Mesendoderm (in vitro differentiated cells): ENCODE results near the gene OGFR.

Experiments
- DNase-seq: peaks from one replicate; pipeline ENCODE4 v3.0.0; 2013
- H2AK5ac ChIP-seq: 2 replicates; pipeline ENCODE4 v1.6.1; 2013; ENCODE audit warnings: low read length, inconsistent platforms
- H2BK120ac ChIP-seq: 2 replicates; pipeline ENCODE4 v1.6.1; 2013; ENCODE audit warnings: low read depth, mild to moderate bottlenecking, low read length, moderate library complexity, mixed read lengths
- H2BK15ac ChIP-seq: replicated peaks from 2 replicates; pipeline ENCODE4 v1.6.1; 2013; ENCODE audit warnings: low read depth, mild to moderate bottlenecking, moderate library complexity
- H2BK5ac ChIP-seq: 2 replicates; pipeline ENCODE4 v1.6.1; 2013; ENCODE audit warnings: low read length, inconsistent platforms
- H3K18ac ChIP-seq: 2 replicates; pipeline ENCODE4 v1.6.1; 2013; ENCODE audit warnings: mild to moderate bottlenecking, low read length, mixed read lengths
- H3K23ac ChIP-seq: one replicate; pipeline ENCODE4 v1.6.1; 2013; ENCODE audit warnings: low read length
- H3K27ac ChIP-seq: 2 replicates; pipeline ENCODE4 v1.5.1; 2013; ENCODE audit warnings: low read depth, mild to moderate bottlenecking, inconsistent platforms, low read length, moderate library complexity
- H3K27me3 ChIP-seq: 2 replicates; pipeline ENCODE4 v1.6.1; 2013; ENCODE audit warnings: low read length, control low read depth, mild to moderate bottlenecking, inconsistent platforms; ENCODE audit not compliant: insufficient read depth, poor library complexity
- H3K36me3 ChIP-seq: 2 replicates; pipeline ENCODE4 v1.6.1; 2013; ENCODE audit warnings: low read length, inconsistent platforms; ENCODE audit not compliant: control insufficient read depth, insufficient read depth
- H3K4ac ChIP-seq: one replicate; pipeline ENCODE4 v1.6.1; 2013; ENCODE audit warnings: low read depth, mild to moderate bottlenecking, low read length, moderate library complexity
- H3K4me1 ChIP-seq: 2 replicates; pipeline ENCODE4 v1.6.1; 2013; ENCODE audit warnings: low read depth, low read length, inconsistent platforms; ENCODE audit not compliant: control insufficient read depth
- H3K4me2 ChIP-seq: 2 replicates; pipeline ENCODE4 v1.6.1; 2013; ENCODE audit warnings: low read length
- H3K4me3 ChIP-seq: 2 replicates; pipeline ENCODE4 v1.5.1; 2013; ENCODE audit warnings: mild to moderate bottlenecking, low read length
- H3K56ac ChIP-seq: one replicate; pipeline ENCODE4 v1.6.1; 2013; ENCODE audit warnings: low read length
- H3K79me1 ChIP-seq: 2 replicates; pipeline ENCODE4 v1.6.1; 2013; ENCODE audit warnings: low read length, inconsistent platforms
- H3K79me2 ChIP-seq: 2 replicates; pipeline ENCODE4 v1.6.1; 2013; ENCODE audit warnings: mild to moderate bottlenecking, low read length; ENCODE audit not compliant: control insufficient read depth, insufficient read depth
- H3K9ac ChIP-seq: 2 replicates; pipeline ENCODE4 v1.6.1; 2013; ENCODE audit warnings: low read length, inconsistent platforms
- H4K5ac ChIP-seq: one replicate; pipeline ENCODE4 v1.6.1; 2013; ENCODE audit warnings: low read length
- H4K8ac ChIP-seq: one replicate; pipeline ENCODE4 v1.6.1; 2013; ENCODE audit warnings: low read depth, mild to moderate bottlenecking, control low read depth, low read length, moderate library complexity
- WGBS: extraction: QIAGEN DNeasy Blood & Tissue Kit; methylation state at CpG from one replicate; pipeline ENCODE4 v1.1.7; 2013; ENCODE audit warnings: low lambda C conversion rate, missing lambda C conversion rate; ENCODE audit not compliant: insufficient coverage; ENCODE audit errors: extremely low coverage; 5-methylcytosine and 5-hydroxymethylcytosine counted together

Gene OGFR

DNA sequence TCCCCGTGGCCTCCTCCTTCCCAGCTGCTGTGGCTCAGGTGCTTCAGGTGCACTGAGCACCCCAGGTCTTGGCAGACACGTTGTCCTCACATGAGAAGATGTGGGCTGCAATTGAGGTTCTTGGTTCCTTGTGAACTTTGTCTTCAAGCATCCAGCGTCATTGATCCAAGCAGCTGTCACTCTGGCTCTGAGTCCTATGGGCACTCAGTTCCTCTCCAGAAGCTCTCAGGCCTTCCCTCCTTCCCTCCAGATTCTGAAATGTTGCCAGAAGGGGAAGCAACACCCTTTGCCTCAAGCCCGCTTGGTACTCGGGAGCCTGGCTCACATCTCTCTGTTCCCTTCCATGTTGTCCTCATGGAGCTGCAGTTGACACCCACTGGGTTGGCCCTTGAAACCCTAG is 16.8 kb upstream of the OGFR start:
- Histone ChIP-seq H3K4me1 (no peaks in the 10 kb centered on the region), H2AK5ac (no peak overlapping the region), H2BK5ac (no peak overlapping the region), H3K36me3 (no peaks in the 10 kb centered on the region), H3K56ac (no peak overlapping the region), H2BK120ac (no peak overlapping the region), H3K9ac (no peak overlapping the region), H3K79me2 (no peaks in the 10 kb centered on the region), H3K18ac (no peak overlapping the region), H3K4me3 (no peak overlapping the region), H2BK15ac (no peak overlapping the region), H3K23ac (no peak overlapping the region), H3K27me3 (no peaks in the 10 kb centered on the region), H3K27ac (no peak overlapping the region), H3K79me1 (no peaks in the 10 kb centered on the region), H3K4ac (no peak overlapping the region), H3K4me2 (no peak overlapping the region), H4K5ac (no peak overlapping the region), H4K8ac (no peak overlapping the region)
- no CpG with 5 or more reads among the region's 5 CpGs for WGBS
- no peak for DNase-seq

GRCh38 chr20:62788607-62789006 is 16.0 kb upstream of the OGFR start:
- Histone ChIP-seq H3K18ac (no peak overlapping the region), H2BK15ac (no peak overlapping the region), H4K5ac (no peak overlapping the region), H3K27me3 (no peaks in the 10 kb centered on the region), H3K36me3 (no peaks in the 10 kb centered on the region), H2BK5ac (no peak overlapping the region), H3K23ac (no peak overlapping the region), H3K79me2 (no peaks in the 10 kb centered on the region), H3K9ac (no peak overlapping the region), H4K8ac (no peak overlapping the region), H2BK120ac (no peak overlapping the region), H2AK5ac (no peak overlapping the region), H3K4me2 (no peak overlapping the region), H3K4me1 (no peaks in the 10 kb centered on the region), H3K79me1 (no peaks in the 10 kb centered on the region), H3K4me3 (no peak overlapping the region), H3K27ac (no peak overlapping the region), H3K4ac (no peak overlapping the region), H3K56ac (no peak overlapping the region)
- no CpG with 5 or more reads among the region's 15 CpGs for WGBS
- DNase-seq, result no peak

GRCh38 chr20:62790075-62790474 is 14.6 kb upstream of the OGFR start:
- no CpG with 5 or more reads among the region's 12 CpGs for WGBS
- no peak overlapping the region for H2BK120ac ChIP-seq
- no peak overlapping the region for H4K8ac ChIP-seq
- no peak overlapping the region for H3K56ac ChIP-seq
- no peak overlapping the region for H3K9ac ChIP-seq
- no peaks in the 10 kb centered on the region for H3K36me3 ChIP-seq
- no peaks in the 10 kb centered on the region for H3K27me3 ChIP-seq
- H3K18ac ChIP-seq, result no peak overlapping the region
- no peak overlapping the region for H2BK15ac ChIP-seq
- DNase-seq, result no peak
- no peak overlapping the region for H2AK5ac ChIP-seq
- H3K4me3 ChIP-seq, result no peak overlapping the region
- H3K4me1 ChIP-seq, result peaks cover 2% of the 10 kb centered on the region
- no peak overlapping the region for H3K23ac ChIP-seq
- no peak overlapping the region for H3K4ac ChIP-seq
- no peak overlapping the region for H3K27ac ChIP-seq
- no peaks in the 10 kb centered on the region for H3K79me1 ChIP-seq
- H3K79me2 ChIP-seq, result no peaks in the 10 kb centered on the region
- no peak overlapping the region for H4K5ac ChIP-seq
- H2BK5ac ChIP-seq, result no peak overlapping the region
- H3K4me2 ChIP-seq, result no peak overlapping the region

DNA sequence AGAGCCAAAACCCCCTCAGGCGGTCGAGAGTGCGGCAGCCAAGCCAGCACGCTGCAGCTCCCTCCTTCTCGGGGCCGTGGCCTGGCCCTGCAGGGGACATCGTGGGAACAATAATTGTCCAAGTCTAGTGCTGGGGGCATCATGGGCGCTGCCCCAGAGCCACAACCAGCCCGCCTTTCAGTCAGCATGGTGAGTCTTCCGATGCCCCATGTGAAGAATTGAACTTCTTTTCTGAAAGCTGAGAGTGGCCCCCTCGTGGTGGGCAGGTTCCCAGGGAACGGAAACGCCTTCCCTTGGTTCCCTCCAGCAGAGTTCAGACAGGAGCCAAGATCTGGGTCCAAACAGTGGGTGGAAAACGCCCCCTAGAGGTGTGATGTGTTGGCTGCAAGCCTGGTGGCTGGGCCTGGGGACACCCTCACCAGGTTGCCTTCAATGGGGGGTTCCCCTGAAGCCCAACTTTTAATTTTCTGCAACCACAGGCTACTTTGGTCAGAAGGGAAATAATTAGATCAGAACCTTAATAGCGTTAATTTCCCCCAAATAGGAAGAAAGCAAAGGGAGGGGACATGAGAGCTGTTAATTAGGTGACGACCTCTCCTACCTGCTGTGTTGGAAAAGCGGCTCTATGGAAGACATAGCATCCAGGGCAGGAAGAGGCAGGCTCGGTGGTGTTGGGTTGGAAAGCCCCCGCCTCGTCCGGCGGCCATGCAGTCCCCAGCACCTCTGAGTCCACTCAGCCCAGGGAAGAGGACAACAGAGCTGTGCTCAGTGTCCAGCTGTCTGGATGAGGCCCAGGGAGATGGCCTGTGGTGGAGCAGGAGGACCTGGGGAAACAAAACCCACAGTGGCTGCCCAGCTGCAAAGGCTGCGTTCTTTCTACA is 13.1 kb upstream of the OGFR start:
- H2BK15ac ChIP-seq, result no peak overlapping the region
- no peak overlapping the region for H2BK5ac ChIP-seq
- H4K5ac ChIP-seq, result no peak overlapping the region
- H3K23ac ChIP-seq, result no peak overlapping the region
- no peak overlapping the region for H2AK5ac ChIP-seq
- H3K4me3 ChIP-seq, result no peak overlapping the region
- no peak overlapping the region for H3K18ac ChIP-seq
- peak overlapping the region; percentile 36 for H3K4me2 ChIP-seq
- peak; percentile 95 for DNase-seq
- H3K4ac ChIP-seq, result no peak overlapping the region
- H3K27ac ChIP-seq, result no peak overlapping the region
- no peak overlapping the region for H2BK120ac ChIP-seq
- peak overlapping the region; percentile 40 for H3K9ac ChIP-seq
- no peaks in the 10 kb centered on the region for H3K36me3 ChIP-seq
- H3K4me1 ChIP-seq, result peaks cover 2% of the 10 kb centered on the region
- H3K56ac ChIP-seq, result peak overlapping the region; percentile 74
- no peaks in the 10 kb centered on the region for H3K79me2 ChIP-seq
- no peak overlapping the region for H4K8ac ChIP-seq
- H3K27me3 ChIP-seq, result no peaks in the 10 kb centered on the region
- no peaks in the 10 kb centered on the region for H3K79me1 ChIP-seq
- WGBS, result no CpG with 5 or more reads among the region's 23 CpGs

GRCh38 chr20:62792182-62792939 is 12.3 kb upstream of the OGFR start:
- WGBS, result no CpG with 5 or more reads among the region's 9 CpGs
- H3K4ac ChIP-seq, result no peak overlapping the region
- DNase-seq, result no peak
- H3K56ac ChIP-seq, result no peak overlapping the region
- H3K27ac ChIP-seq, result no peak overlapping the region
- no peak overlapping the region for H3K9ac ChIP-seq
- H3K27me3 ChIP-seq, result no peaks in the 10 kb centered on the region
- H3K4me3 ChIP-seq, result no peak overlapping the region
- H2BK5ac ChIP-seq, result no peak overlapping the region
- H2AK5ac ChIP-seq, result no peak overlapping the region
- H3K4me2 ChIP-seq, result no peak overlapping the region
- no peak overlapping the region for H3K23ac ChIP-seq
- H3K79me2 ChIP-seq, result no peaks in the 10 kb centered on the region
- no peak overlapping the region for H3K18ac ChIP-seq
- no peak overlapping the region for H2BK15ac ChIP-seq
- H2BK120ac ChIP-seq, result no peak overlapping the region
- H4K5ac ChIP-seq, result no peak overlapping the region
- H3K36me3 ChIP-seq, result no peaks in the 10 kb centered on the region
- no peak overlapping the region for H4K8ac ChIP-seq
- H3K4me1 ChIP-seq, result peaks cover 2% of the 10 kb centered on the region
- no peaks in the 10 kb centered on the region for H3K79me1 ChIP-seq
